ENCODE measurements around the gene RASSF8.

Gene RASSF8, protein sequence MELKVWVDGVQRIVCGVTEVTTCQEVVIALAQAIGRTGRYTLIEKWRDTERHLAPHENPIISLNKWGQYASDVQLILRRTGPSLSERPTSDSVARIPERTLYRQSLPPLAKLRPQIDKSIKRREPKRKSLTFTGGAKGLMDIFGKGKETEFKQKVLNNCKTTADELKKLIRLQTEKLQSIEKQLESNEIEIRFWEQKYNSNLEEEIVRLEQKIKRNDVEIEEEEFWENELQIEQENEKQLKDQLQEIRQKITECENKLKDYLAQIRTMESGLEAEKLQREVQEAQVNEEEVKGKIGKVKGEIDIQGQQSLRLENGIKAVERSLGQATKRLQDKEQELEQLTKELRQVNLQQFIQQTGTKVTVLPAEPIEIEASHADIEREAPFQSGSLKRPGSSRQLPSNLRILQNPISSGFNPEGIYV

GRCh38 chr12:25958428-25959070 is at the start of gene RASSF8:
TSS of gene RASSF8 (plus strand) at chr12:25958682. CDS start at chr12:26055344, 96,662 bp downstream.
- no peak for DNase-seq (ENCODE audit: low read depth, low spot score)

GRCh38 chr12:25914551-25914950 is 43.9 kb upstream of the RASSF8 start:
- DNase-seq (ENCODE audit: low read depth, low spot score) = no peak

DNA sequence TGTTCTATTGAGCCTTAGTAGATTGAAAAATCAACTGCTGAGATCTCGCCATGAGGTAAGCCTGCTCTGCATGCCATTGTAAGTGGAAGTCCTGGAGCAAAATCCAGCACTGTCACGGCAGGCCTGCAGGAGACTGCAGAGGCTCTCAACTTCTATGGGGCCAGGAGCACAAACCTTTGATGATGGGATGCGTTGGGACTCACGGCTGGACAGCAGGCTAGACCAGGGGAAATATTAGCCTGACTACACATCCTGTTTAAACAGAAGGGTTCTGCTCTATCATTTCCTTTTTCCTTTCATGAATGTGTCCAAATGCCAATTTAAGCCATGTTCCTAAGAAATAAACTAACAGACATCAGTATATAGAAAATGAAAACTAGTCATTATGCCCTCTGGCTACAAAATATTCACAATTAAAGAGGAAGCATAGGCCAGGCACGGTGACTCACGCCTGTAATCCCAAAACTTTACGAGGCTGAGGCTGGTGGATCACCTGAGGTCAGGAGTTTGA is 33.9 kb upstream of the RASSF8 start:
- DNase-seq (ENCODE audit: low read depth, low spot score) = no peak

DNA sequence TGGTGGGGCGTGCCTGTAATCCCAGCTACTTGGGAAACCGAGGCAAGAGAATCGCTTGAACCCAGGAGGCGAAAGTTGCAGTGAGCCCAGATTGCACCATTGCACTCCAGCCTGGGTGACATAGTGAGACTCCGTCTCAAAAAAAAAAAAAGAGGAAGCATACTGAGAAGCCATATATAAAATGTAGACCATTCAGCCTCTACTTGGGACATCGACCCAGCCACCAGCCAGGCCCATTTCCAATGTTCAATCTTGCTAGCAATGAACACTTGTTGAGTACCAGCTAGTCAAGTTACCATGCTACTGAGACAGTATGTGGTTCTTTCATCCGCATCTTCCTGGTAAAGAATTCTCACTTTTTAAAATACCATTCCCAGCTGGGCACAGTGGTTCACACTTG is 33.4 kb upstream of the RASSF8 start:
- no peak for DNase-seq (ENCODE audit: low read depth, low spot score)

DNA sequence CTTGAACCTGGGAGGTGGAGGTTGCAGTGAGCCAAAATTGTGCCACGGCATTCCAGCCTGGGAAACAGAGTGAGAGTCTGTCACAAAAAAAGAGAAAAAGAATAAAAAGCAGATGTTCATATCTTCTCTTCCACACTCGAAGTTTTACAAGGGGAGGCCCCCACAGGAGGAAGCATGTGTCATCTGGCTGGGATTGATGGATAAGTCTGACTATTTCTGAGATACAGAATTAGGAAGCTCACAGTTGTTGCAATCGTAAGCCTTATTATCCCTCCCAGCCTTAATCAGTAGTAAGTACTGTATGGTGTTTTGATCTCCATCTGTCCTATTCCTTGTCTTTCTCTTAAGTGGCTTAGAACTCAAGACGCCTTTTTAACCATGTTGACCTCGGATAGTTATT is 31.9 kb upstream of the RASSF8 start:
- no peak for DNase-seq (ENCODE audit: low read depth, low spot score)

DNA sequence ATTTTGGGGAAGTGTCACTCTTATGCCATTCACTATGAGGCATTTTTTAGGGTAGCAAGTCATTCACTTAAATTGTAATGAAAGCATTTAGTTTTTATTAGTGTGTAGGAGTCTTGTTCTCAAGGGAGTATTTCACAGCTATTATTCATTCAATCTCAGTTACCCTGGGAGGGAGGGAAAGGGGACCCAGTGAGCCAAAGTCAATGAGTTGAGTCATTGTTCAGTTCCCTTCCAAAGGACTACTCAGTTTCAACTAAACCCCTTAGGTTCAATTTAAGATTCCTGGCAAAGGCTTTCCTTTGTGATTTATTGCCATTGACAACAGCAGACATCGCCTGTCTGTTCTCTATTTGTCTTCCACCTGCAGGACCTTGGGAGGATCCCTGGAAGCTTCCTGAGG is 29.3 kb upstream of the RASSF8 start:
- no peak for DNase-seq (ENCODE audit: low read depth, low spot score)

DNA sequence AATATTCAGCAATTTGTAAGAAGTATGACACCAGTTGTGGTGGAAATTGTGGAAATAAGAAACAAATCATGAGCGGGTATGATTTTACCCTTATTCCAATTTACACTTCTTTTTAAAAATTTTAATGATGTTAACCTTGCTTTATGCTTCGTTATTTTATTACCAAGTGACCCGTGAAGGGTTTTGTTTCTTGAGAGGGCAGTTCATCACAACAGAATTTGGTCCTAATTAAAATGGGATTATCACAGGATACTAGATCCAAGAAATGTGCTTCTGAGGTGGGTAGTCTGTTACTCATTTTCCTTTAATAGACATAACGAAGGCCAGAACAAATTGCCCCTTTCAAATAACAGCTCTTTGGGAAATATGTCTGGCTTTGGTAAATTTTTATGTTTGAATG is 25.5 kb upstream of the RASSF8 start:
- no peak for DNase-seq (ENCODE audit: low read depth, low spot score)

GRCh38 chr12:25934456-25934855 is 24.0 kb upstream of the RASSF8 start:
- DNase-seq (ENCODE audit: low read depth, low spot score) = no peak

DNA sequence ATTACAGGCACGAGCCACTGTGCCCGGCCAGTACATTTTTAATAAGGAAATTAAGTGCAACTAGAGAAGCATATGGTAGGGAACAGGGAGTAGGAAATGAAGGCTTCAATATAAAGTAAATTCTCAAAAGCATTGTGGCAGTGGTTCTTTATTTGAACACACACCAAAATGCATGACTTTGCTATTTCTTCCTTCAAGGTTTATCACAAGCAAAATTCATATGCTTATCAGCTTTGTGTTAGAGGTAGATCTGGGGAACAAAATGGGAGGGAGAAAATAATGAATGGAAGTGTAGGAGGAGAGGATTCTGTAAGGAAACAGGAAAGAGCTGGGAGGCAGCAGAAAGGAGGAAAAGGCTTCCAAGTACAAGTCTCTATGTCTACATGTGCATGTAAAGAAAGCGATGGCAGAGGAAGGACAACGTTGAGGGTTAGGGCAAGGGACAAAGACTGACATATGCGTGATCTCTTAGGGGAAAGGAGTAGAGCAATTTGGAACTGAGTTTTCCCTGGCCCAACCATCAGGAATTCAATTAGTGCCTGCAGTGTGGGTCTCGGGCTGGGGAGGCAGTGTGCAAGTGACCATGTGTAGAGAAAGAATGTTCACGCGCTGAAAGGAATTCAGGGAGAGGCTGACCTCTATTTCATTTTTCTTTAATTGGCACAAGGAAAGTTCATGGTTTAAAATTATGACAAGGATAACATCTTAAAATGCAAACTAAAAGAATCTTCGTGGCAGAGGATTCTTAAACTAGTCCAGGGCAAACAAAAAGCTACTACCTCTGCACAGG is 22.9 kb upstream of the RASSF8 start:
- no peak for DNase-seq (ENCODE audit: low read depth, low spot score)

DNA sequence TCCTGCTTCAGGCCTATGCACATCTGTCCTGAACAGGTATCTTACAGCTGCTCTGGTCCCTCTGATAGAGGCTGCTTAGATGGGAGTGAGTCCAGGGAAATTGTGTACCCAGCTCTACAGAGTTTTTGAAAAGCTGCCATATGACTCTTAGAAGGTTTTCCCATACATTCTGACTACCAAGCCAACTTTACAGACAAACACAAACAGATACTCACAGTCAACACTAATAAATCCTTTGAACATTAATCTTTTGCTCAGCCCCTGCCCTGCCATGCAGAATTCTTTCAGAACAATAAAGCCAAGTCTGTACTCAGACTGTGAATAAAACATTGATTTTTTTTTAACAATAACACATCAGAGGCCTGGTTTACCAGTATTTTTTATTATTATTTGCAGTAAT is 21.4 kb upstream of the RASSF8 start:
- no peak for DNase-seq (ENCODE audit: low read depth, low spot score)

- DNase-seq (ENCODE audit: low read depth, low spot score) = no peak
Measured at GRCh38 chr12:25938581-25938980, 19.9 kb upstream of the RASSF8 start.

- no peak for DNase-seq (ENCODE audit: low read depth, low spot score)
Measured at GRCh38 chr12:25939606-25940005, 18.9 kb upstream of the RASSF8 start.

DNA sequence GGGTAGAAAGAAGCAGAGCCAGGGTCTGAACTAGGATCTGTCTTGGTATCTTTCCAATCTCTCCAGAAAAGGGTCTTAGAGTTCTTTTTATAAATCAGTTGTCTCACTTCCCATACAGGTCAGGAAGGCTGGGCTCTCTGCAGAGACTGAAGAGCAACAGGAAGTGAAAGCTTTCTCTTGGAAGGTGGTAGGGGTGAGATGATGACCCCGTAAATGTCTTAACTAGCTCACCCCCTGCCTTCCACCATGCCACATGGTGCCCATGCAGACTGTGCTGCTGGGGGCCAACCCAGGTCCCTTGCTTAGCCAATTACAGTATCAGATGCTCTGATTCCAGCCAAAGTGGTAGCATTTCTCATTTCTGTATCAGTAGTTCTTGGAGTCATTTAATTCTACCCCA is 17.6 kb upstream of the RASSF8 start:
- no peak for DNase-seq (ENCODE audit: low read depth, low spot score)

DNA sequence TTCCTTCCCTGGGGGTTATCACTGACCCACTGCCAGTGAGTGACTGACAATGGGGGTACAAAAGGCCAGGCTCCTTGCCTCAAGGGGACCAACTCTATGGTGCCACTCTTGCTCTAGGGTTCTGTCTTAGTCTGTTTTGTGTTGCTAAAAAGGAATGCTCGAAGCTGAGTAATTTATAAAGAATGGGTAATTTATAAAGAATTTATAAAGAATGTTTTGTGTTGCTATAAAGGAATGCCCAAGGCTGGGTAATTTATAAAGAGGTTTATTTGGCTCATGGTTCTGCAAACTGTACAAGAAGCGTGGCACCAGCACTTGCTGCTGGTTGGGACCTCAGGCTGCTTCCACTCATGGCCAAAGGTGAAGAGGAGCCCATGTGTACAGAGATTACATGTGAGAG is 15.8 kb upstream of the RASSF8 start:
- no peak for DNase-seq (ENCODE audit: low read depth, low spot score)

DNA sequence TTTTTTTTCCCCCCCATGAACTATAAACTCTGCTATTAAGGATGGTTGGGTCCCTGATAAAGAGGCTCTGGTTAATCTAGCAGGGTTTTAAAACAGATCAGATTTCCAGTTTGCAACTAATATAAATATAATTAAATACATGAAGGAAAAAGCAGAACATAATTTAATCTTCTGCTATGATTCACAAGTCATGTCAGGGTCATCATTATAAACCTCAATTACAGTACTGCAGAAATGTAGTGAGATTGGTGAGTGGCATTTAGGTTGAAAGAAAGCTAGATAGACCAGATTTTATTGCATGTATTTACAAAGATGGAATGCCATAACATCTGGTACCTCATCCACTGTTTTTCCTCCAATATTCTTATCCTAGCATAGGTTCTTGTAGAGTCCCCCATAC is 14.5 kb upstream of the RASSF8 start:
- DNase-seq (ENCODE audit: low read depth, low spot score) = no peak

- DNase-seq (ENCODE audit: low read depth, low spot score) = no peak
Measured at GRCh38 chr12:25949343-25949742, 9.1 kb upstream of the RASSF8 start.

- DNase-seq (ENCODE audit: low read depth, low spot score) = no peak
Measured at GRCh38 chr12:25950329-25951115, 8.0 kb upstream of the RASSF8 start.

DNA sequence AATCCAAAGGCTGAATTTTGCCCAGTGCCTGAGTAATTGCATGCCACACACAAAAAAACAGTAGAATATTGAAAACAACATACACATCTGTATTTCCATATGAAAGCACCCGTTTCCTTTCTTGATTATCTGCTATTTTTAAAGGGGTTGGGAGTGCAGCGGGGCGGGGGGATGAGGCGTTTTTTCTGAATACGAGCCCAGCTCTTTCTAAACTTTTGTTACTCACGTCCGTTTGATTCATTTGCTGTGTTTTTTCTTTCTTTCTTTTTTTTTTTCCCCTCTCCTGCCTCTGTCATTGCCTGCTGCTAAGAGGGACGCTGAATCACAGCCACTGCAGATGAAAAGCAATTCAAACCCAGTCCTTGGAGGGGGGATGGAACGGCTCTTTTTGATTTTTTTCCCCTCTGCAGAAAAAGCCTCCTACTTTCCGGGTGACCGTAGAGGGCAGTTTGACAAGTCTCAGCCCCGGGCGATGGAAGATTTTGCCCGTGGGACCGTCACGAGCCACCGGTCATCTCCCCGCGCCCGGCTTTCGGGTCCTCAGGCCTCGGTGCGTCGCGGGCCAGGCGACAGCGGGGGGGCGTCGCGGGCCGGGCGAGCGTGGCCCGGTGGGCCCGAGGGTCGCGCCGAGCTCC is 572 bp upstream of the RASSF8 start:
- DNase-seq (ENCODE audit: low read depth, low spot score) = no peak

- DNase-seq (ENCODE audit: low read depth, low spot score) = no peak
Measured at GRCh38 chr12:25959071-25959961, 834 bp downstream of the RASSF8 start.

DNA sequence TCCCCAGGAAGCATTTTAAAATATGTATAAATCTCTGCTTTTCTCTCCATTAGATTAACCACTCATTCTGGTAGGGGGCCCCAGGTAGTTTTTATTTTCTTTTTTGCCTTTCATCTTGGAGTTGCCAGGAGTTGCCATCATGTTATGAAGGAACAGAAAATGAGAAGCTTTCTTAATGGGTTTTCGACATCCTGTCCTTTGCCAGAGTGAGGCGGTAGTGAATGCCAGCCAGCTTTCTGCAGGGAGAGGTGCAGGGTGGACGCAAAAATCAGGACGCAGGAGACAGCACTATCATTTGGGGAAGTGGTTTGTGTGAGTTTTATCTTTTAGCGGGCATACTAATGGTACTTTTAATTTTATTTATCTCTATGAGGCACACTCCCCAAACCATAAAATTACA is 1.7 kb downstream of the RASSF8 start:
- no peak for DNase-seq (ENCODE audit: low read depth, low spot score)
